Hematopoietic multipotent progenitor cell treated with erythropoietin and hydrocortisone succinate and interleukin-3 and kit ligand, for 8 days (in vitro differentiated cells): Measurements from ENCODE around the gene ZNF175.
A peak's percentile ranks its signal among the peaks of the same experiment; 100 is the strongest.

Experiments used
- DNase-seq: peaks from one replicate; pipeline ENCODE4 v3.0.0-alpha.2; 2015

The ZNF175 gene

DNA sequence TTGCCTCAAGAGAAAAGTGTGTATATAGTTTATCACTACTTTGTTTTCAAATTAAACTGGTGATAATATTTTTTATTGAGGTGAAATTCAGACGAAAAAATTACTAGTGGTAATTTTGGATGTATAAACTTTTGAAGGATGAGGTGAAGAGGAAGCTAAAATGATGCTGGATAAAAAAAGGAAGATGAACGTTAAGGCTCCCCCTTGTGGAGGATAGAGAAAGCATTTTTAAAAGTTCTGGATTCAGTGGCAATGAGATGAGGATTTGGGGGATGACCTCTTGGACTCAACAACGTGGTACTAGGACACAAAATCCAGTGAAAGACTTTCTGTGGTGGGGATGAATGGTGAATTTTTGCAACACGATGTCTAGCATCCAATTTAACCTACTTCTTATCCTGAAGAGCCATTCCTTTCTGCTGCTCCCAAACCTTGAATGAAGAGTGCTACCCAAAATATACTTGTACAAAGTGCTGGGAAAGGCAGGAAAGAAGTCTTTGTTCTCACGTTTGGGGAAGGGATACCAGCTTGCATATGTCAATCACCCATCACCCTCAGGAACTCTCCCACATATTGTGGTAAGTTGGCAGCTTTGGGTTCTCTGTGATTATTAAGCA, 66.4 kb downstream of the ZNF175 start:
- peak; percentile 64 for DNase-seq

DNA sequence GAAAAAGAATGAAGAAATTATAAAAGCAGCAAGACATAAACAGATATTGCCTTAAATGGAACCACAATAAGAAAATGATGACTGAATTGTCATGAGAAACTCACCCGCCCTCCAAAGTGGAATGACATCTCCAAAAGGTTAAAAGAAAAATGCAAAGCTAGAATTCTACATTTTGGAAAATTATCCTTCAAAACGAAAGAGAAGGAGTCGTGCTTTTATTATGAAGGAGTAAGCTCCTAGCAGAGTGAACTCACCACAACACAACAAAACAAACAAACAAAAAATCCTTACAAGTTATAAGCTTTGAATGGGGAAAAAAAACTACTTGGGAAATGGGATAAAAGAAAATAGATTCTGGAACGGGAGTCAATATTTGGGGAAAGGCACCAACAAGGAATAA, 68.8 kb downstream of the ZNF175 start:
- DNase-seq, result no peak

DNA sequence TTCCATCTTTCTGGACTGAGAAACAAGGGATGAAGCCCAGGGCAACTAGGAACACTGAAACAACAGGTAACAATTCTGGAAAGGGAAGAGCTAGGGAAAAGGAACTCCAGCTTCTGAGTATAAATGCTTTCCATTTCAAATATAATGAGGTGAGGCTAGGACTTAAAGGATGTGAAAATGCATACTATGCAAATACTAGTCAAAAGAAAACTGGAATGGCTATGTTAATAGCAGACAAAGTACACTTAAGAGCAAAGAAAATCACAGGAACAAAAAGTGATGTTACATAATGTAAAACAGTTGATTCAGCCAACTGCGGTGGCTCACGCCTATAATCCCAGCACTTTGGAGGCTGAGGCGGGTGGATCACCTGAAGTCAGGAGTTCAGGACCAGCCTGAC, 69.3 kb downstream of the ZNF175 start:
- no peak for DNase-seq

- DNase-seq, result no peak
These were observed 70.6 kb downstream of the ZNF175 start for GRCh38 chr19:51641648-51642047.
